ENCODE measurements around the gene TSHZ3. TPM values are rescaled to one million over a fixed set of nuclear protein-coding genes. Genes with fewer than 3 reads are reported as not detected.

Gene TSHZ3
- polyA plus RNA-seq, 3 donors: 0.99 to 5.8 (median 3.9) TPM

DNA sequence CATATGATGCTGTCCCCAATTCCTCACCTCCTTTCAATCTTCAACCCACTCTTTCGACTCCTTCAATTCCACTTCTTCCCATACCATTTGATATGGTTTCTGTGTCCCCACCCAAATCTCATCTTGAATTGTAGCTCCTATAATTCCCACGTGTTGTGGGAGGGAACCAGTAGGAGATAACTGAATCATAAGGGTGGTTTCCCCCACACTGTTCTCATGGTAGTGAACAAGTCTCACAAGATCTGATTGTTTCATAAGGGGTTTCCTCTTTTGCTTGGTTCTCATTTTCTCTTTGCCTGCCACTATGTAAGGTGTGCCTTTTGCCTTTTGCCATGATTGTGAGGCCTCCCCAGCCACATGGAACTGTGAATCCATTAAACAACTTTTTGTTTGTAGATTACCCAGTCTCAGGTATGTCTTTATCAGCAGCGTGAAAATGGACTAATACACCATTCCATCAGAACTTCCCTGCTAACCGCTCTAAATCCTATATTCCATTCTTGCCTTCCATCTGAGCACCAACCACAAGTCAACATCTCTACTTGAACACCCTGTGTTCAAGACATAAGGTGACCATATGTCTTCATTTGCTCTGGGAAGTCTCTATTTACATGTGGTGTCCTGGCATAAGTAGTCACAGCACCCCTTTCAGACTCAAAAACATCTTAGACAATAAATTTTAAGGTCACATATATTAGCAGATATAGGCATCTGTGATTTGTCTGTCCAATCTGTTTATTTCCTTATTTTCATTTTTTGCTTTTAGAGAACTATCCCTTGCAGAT, 122.9 kb downstream of the TSHZ3 start:
- 89 to 94% (median 89%) methylated on average over 4 of the region's 4 CpGs for WGBS, 3 donors
- H3K27ac ChIP-seq (ENCODE audit: low read depth, low read length): no peak overlapping the region
